ENCODE results near the gene SCYGR4. TPM values are rescaled to one million over a fixed set of nuclear protein-coding genes. Genes with fewer than 3 reads are reported as not detected.

The SCYGR4 gene
- total RNA-seq, 2 donors from 2014 or later, result not detected

- no peaks in the 10 kb centered on the region for H3K36me3 Mint-ChIP-seq (ENCODE audit: low read depth)
- no peak overlapping the region for H3K4me3 Mint-ChIP-seq
- H3K27ac ChIP-seq (ENCODE audit: low read depth, low read length), result no peak overlapping the region
- H3K36me3 ChIP-seq (ENCODE audit: control insufficient read depth, insufficient read depth, low read length), result no peaks in the 10 kb centered on the region
- peaks cover 15% of the 10 kb centered on the region for H3K4me1 Mint-ChIP-seq
- no peak overlapping the region for H3K9ac ChIP-seq (ENCODE audit: extremely low read depth, low read length, poor library complexity, severe bottlenecking)
- H3K9me3 Mint-ChIP-seq, result no peaks in the 10 kb centered on the region
- no peaks in the 10 kb centered on the region for H3K9me3 ChIP-seq (ENCODE audit: control insufficient read depth, low read length)
- 92 to 100% methylated on average over 3 to 8 of the region's 8 CpGs for WGBS, 2 experiments (ENCODE audit: insufficient coverage in 1 of 2, insufficient read length in 1 of 2)
- no peak for DNase-seq
- no peaks in the 10 kb centered on the region for H3K27me3 ChIP-seq (ENCODE audit: control insufficient read depth, insufficient read depth, low read length, poor library complexity, severe bottlenecking)
- no peak overlapping the region for H3K27ac Mint-ChIP-seq
- H3K27me3 Mint-ChIP-seq (ENCODE audit: insufficient read depth), result no peaks in the 10 kb centered on the region
- TF ChIP-seq CTCF (conservative IDR thresholded peaks at IDR 0.05), result no peak
- H3K4me1 ChIP-seq (ENCODE audit: control insufficient read depth, insufficient read depth, low read length), result peaks cover 9% of the 10 kb centered on the region
- no peak overlapping the region for H3K4me3 ChIP-seq (ENCODE audit: low read length)
Measured at GRCh38 chr2:227657199-227657845, 40.0 kb downstream of the SCYGR4 start.

GRCh38 chr2:227661025-227661649, 43.8 kb downstream of the SCYGR4 start:
- H3K4me3 ChIP-seq (ENCODE audit: low read length), result peak overlapping the region; percentile 23
- H3K9me3 ChIP-seq (ENCODE audit: control insufficient read depth, low read length), result no peaks in the 10 kb centered on the region
- H3K27ac ChIP-seq (ENCODE audit: low read depth, low read length), result no peak overlapping the region
- 43 to 48% methylated on average over 3 to 7 of the region's 7 CpGs for WGBS, 2 experiments (ENCODE audit: insufficient coverage in 1 of 2, insufficient read length in 1 of 2)
- no peak for TF ChIP-seq CTCF (conservative IDR thresholded peaks at IDR 0.05)
- Mint-ChIP-seq H3K4me3 (no peak overlapping the region), H3K36me3 (ENCODE audit: low read depth) (no peaks in the 10 kb centered on the region), H3K9me3 (no peaks in the 10 kb centered on the region), H3K27ac (no peak overlapping the region), H3K4me1 (peaks cover 15% of the 10 kb centered on the region), H3K27me3 (ENCODE audit: insufficient read depth) (no peaks in the 10 kb centered on the region)
- no peaks in the 10 kb centered on the region for H3K36me3 ChIP-seq (ENCODE audit: control insufficient read depth, insufficient read depth, low read length)
- peak; percentile 73 for DNase-seq
- no peaks in the 10 kb centered on the region for H3K27me3 ChIP-seq (ENCODE audit: control insufficient read depth, insufficient read depth, low read length, poor library complexity, severe bottlenecking)
- no peak overlapping the region for H3K9ac ChIP-seq (ENCODE audit: extremely low read depth, low read length, poor library complexity, severe bottlenecking)
- H3K4me1 ChIP-seq (ENCODE audit: control insufficient read depth, insufficient read depth, low read length), result peaks cover 9% of the 10 kb centered on the region

GRCh38 chr2:227661827-227662226, 44.5 kb downstream of the SCYGR4 start:
- Histone ChIP-seq H3K36me3 (ENCODE audit: control insufficient read depth, insufficient read depth, low read length) (no peaks in the 10 kb centered on the region), H3K9me3 (ENCODE audit: control insufficient read depth, low read length) (no peaks in the 10 kb centered on the region), H3K27me3 (ENCODE audit: control insufficient read depth, insufficient read depth, low read length, poor library complexity, severe bottlenecking) (no peaks in the 10 kb centered on the region), H3K4me1 (ENCODE audit: control insufficient read depth, insufficient read depth, low read length) (peaks cover 9% of the 10 kb centered on the region), H3K27ac (ENCODE audit: low read depth, low read length) (no peak overlapping the region), H3K9ac (ENCODE audit: extremely low read depth, low read length, poor library complexity, severe bottlenecking) (no peak overlapping the region), H3K4me3 (ENCODE audit: low read length) (no peak overlapping the region)
- TF ChIP-seq CTCF (conservative IDR thresholded peaks at IDR 0.05), result no peak
- DNase-seq, result no peak
- H3K4me1 Mint-ChIP-seq, result peaks cover 15% of the 10 kb centered on the region
- 91% methylated on average over 3 of the region's 3 CpGs for WGBS, 2 experiments (ENCODE audit: insufficient coverage in 1 of 2, insufficient read length in 1 of 2)
- no peak overlapping the region for H3K4me3 Mint-ChIP-seq
- H3K27ac Mint-ChIP-seq, result no peak overlapping the region
- no peaks in the 10 kb centered on the region for H3K27me3 Mint-ChIP-seq (ENCODE audit: insufficient read depth)
- H3K9me3 Mint-ChIP-seq, result no peaks in the 10 kb centered on the region
- H3K36me3 Mint-ChIP-seq (ENCODE audit: low read depth), result no peaks in the 10 kb centered on the region
